Heart right ventricle (tissue), 16 donors: ENCODE data around the gene SARNP. TPM values are rescaled to one million over a fixed set of nuclear protein-coding genes. Genes with fewer than 3 reads are reported as not detected.

Source experiments
- ATAC-seq, 8 donors: fragments of 200-7000 bp; cut with Tn5 transposase; one replicate each; pipeline ENCODE4 v1.9.1; 2020; ENCODE audit warnings: mild to moderate bottlenecking in 8 of 8, moderate library complexity in 8 of 8, moderate number of reproducible peaks in 1 of 8
- DNase-seq, 2 donors: peaks; one replicate each; pipeline ENCODE4 v3.0.0-alpha.2; 2020
- H3K27ac ChIP-seq, 10 donors: fragments of 200-600 bp; sonication (generic) in 2 of 10; one replicate each; pipeline versions ENCODE4 v1.5.0 to v1.8.0; 2020 to 2022; ENCODE audit warnings: mild to moderate bottlenecking in 3 of 10
- H3K27me3 ChIP-seq, 7 donors: fragments of 200-600 bp; one replicate each; pipeline ENCODE4 v1.8.0; 2021 to 2022; ENCODE audit warnings: mild to moderate bottlenecking in 2 of 7
- H3K36me3 ChIP-seq, 9 donors: fragments of 200-600 bp; sonication (generic) in 1 of 9; one replicate each; pipeline versions ENCODE4 v1.5.0 to v1.8.0; 2020 to 2022; ENCODE audit warnings: mild to moderate bottlenecking in 2 of 9
- H3K4me1 ChIP-seq, 9 donors: fragments of 200-600 bp; sonication (generic) in 1 of 9; one replicate each; pipeline versions ENCODE4 v1.5.0 to v1.8.0; 2020 to 2022; ENCODE audit warnings: mild to moderate bottlenecking in 4 of 9
- H3K4me3 ChIP-seq, 10 donors: fragments of 200-600 bp; sonication (generic) in 2 of 10; one replicate each; pipeline versions ENCODE4 v1.5.0 to v1.8.0; 2020 to 2022; ENCODE audit warnings: mild to moderate bottlenecking in 7 of 10, moderate library complexity in 2 of 10
- H3K9me3 ChIP-seq, 11 donors: fragments of 200-600 bp in 10 of 11; sonication (generic) in 2 of 11; one replicate each; pipeline versions ENCODE4 v1.5.0 to v1.8.0; 2013 to 2022; ENCODE audit warnings: mild to moderate bottlenecking in 2 of 11, control low read depth in 1 of 11, moderate library complexity in 1 of 11
- CTCF ChIP-seq, 9 donors: fragments of 200-600 bp; sonication (generic) in 2 of 9; IDR thresholded peaks; one replicate each; pipeline versions ENCODE4 v1.5.0 to v1.8.0; 2021 to 2022; ENCODE audit warnings: antibody characterized with exemption in 9 of 9, mild to moderate bottlenecking in 5 of 9, moderate library complexity in 1 of 9
- WGBS, 2 donors: extraction: QIAGEN DNeasy Blood & Tissue Kit; methylation state at CpG; one replicate each; pipeline ENCODE4 v1.1.7; 2013; ENCODE audit warnings: inconsistent platforms in 1 of 2; 5-methylcytosine and 5-hydroxymethylcytosine counted together
- intact Hi-C, 10 donors: fragments of 100-400 bp; cut with DNase I; formaldehyde crosslinking; loops; one replicate each; pipeline versions ENCODE4 v1.11.1 to v1.14.2; 2022
- polyA plus RNA-seq, 2 donors: library from polyadenylated mRNA; stranded (reverse); fragments of 200-250 nt; gene quantifications; one replicate each; pipeline ENCODE4 v1.2.3, GENCODE V29; 2013
- total RNA-seq, 10 donors: library from RNA; stranded (reverse); fragmentation: NEBNext Ultra II Directional in 3 of 10; extraction: Animal tissue kit (Norgen Biotek cat#: 25700) in 3 of 10; gene quantifications; one replicate each; pipeline versions ENCODE4 v1.2.1 to v1.2.4, GENCODE V29; 2021 to 2023
- donor health status: Arrhythmogenic right ventricular cardiomyopathy.
- donor health status: ischemic (EF 13 %, LVEDD 7.1; RV severe dilation, severe dysfunction).
- donor health status: healthy with polysubstance abuse.
- donor health status: DM: no; HTN: yes; CAD: no.
- donor health status: DM: no; HTN: no; CAD: no.
- donor health status: ischemic (EF 25% LVEDD 6.9; RV normal size, moderate dysfunction).
- donor health status: ischemic (EF 25% LVEDD 5.7; RV mildly dilated, moderate dysfunction).
- donor health status: healthy.
- donor health status: DM: yes; HTN: yes; CAD: no.
- donor health status: Ischemic cardiomyopathy.
- donor health status: ischemic (EF 35%, LVEDD 5.7; RV mildly dilated, moderate dysfunction).
- donor health status: nonischemic (EF 11% LVEDD 7.7; RV severe dilation, severe dysfunction).
- donor health status: DM: yes; HTN: yes; CAD: no.
- donor health status: PGD.
- donor health status: ischemic (EF 29% LVEDD 5.4; RV normal size, mild dysfunction).
- donor health status: nonischemic (EF 23%, LVEDD 6.1; RV moderate dilation, normal function).

The SARNP gene
- total and polyA plus RNA-seq, 12 donors: 47.5 to 136 (median 55.2) TPM

- H3K27me3 ChIP-seq: no peaks in the 10 kb centered on the region
- H3K4me3 ChIP-seq: no peak overlapping the region
- no peak overlapping the region for H3K27ac ChIP-seq
- DNase-seq (no peak), ATAC-seq (no peak)
- H3K4me1 ChIP-seq: no peaks in the 10 kb centered on the region
- H3K36me3 ChIP-seq: no peaks in the 10 kb centered on the region
- intact Hi-C loops: no loop called here
- H3K9me3 ChIP-seq: peaks cover 0 to 21% (median 10%) of the 10 kb centered on the region in 11 donors
- no peak for TF ChIP-seq CTCF (IDR thresholded peaks at IDR 0.05)
Measured at GRCh38 chr12:55862286-55862685, 44.8 kb upstream of the SARNP start.

DNA sequence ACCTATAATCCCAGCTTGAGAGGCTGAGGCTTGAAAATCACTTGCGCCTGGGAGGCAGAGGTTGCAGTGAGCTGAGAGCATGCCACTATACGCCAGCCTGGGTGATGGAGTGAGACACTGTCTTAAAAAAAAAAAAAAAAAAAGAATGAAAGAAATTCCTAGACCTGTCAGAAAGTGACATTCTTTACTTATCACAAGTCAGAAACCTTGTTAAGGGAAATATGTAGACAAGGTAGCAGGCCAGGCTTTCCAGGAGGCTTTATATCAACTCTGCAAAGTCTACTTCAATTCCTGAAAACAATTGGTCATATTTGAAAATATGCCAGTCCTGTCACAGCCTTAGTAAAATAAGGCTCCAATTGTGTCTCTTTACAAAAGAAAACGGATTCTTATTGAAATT, 44.3 kb upstream of the SARNP start:
- H3K36me3 ChIP-seq: no peaks in the 10 kb centered on the region
- WGBS, 2 donors: 80 to 84% methylated on average over 3 of the region's 3 CpGs
- H3K27ac ChIP-seq: no peak overlapping the region
- peaks cover 0 to 21% (median 10%) of the 10 kb centered on the region in 11 donors for H3K9me3 ChIP-seq
- ATAC-seq: no peak
- DNase-seq: no peak
- intact Hi-C loops: no loop called here
- H3K27me3 ChIP-seq: no peaks in the 10 kb centered on the region
- TF ChIP-seq CTCF (IDR thresholded peaks at IDR 0.05): no peak
- no peak overlapping the region for H3K4me3 ChIP-seq
- H3K4me1 ChIP-seq: no peaks in the 10 kb centered on the region

- ATAC-seq (no peak), DNase-seq (no peak)
- 90 to 95% methylated on average over 8 of the region's 8 CpGs for WGBS, 2 donors
- Histone ChIP-seq H3K36me3 (no peaks in the 10 kb centered on the region), H3K4me3 (no peak overlapping the region), H3K9me3 (peaks cover 0 to 18% (median 10%) of the 10 kb centered on the region in 11 donors), H3K27ac (no peak overlapping the region), H3K4me1 (no peaks in the 10 kb centered on the region), H3K27me3 (no peaks in the 10 kb centered on the region)
- intact Hi-C loops: no loop called here
- TF ChIP-seq CTCF (IDR thresholded peaks at IDR 0.05): no peak
Measured at GRCh38 chr12:55861396-55861795, 43.9 kb upstream of the SARNP start.

DNA sequence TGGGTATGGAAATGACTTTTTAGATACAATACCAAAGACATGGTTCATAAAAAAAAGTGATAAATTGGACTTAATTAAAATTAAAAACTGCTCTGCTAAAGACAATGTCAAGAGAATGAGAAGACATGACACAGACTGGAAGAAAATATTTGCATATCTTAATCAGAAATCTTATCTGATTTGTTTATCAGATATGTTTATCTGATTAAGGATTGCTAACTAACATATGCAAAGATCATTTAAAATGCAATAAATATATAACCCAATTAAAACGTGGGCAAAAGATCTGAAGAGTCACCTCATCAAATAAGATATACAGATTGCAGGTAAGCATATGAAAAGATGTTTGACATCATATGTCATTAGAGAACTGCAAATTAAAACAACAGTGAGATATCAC, 35.2 kb upstream of the SARNP start:
- Histone ChIP-seq H3K9me3 (no peaks in the 10 kb centered on the region), H3K27me3 (peaks cover 0 to 4% (median 0%) of the 10 kb centered on the region in 7 donors), H3K27ac (no peak overlapping the region), H3K36me3 (no peaks in the 10 kb centered on the region), H3K4me1 (peaks cover 0 to 32% (median 14%) of the 10 kb centered on the region in 9 donors), H3K4me3 (no peak overlapping the region)
- ATAC-seq (no peak), DNase-seq (no peak)
- WGBS, 2 donors: 48 to 51% methylated on average over 1 of the region's 1 CpG
- intact Hi-C loops: loop anchor here in 1 of 10 donors (5.0 kb wide), 1 partner anchor 40 kb away; no protein-coding TSS in a partner anchor
- TF ChIP-seq CTCF (IDR thresholded peaks at IDR 0.05): no peak
